HL-60 (cell line): ENCODE results near the gene PSTK.

Experiments used
- CTCF ChIP-seq: IDR thresholded peaks from one replicate; pipeline ENCODE4 v1.5.1; 2011; ENCODE audit warnings: low read length, control low read depth, inconsistent platforms; ENCODE audit not compliant: insufficient read depth
- GABPA ChIP-seq: IDR thresholded peaks from 2 replicates; pipeline ENCODE4 v1.6.1; 2012; ENCODE audit warnings: low read depth

- TF ChIP-seq CTCF (no peak), GABPA (no peak)
Measured at GRCh38 chr10:123034332-123034731, 54.1 kb downstream of the PSTK start.
